ENCODE data around the gene GMCL2.

GMCL2 gene

DNA sequence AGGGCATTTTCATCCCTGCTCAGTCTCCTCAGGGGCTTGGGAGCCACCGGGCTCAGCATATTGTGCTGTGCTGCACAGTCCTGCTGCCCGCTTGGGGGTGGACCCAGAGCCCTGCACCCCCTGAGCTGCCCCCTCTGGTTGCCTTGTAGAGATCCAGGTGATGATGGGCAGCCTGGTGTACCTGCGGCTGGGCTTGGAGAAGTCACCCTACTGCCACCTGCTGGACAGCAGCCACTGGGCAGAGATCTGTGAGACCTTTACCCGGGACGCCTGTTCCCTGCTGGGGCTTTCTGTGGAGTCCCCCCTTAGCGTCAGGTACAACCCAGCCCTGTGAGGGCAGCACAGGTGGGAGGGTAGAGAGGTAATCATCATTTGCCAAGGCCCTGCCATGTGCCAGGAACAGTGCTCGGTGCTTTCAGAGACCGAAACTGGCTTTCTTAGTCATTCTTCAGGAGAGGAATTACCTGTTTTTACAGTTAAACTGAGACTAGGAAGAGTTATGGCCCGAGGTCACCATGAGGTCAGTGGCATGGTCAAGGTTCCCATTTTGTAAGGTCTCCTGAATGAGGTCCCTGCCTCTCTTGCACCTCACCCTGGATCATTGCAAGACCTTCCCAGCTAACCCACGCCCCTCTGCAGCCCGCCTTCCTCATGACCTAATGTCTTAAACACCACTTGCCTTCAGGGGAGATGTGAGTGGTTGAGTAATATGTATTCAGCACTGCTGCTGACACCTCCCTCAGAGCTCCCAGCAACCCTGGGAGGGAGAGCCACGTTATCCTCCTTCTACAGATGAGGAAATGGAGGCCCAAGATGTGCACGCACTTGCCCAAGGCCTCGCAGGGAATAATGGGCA lies 41.0 kb downstream of the GMCL2 start:
- Histone ChIP-seq H3K4me1 (ENCODE audit: control insufficient read depth, insufficient read depth, low read length) (peaks cover 5% of the 10 kb centered on the region), H3K4me2 (ENCODE audit: low read length) (no peak overlapping the region), H3K9ac (ENCODE audit: low read depth, low read length) (no peak overlapping the region), H3K27me3 (ENCODE audit: control insufficient read depth, insufficient read depth, low read length) (no peaks in the 10 kb centered on the region), H3K36me3 (ENCODE audit: insufficient read depth, low read length) (peaks cover 68% of the 10 kb centered on the region), H3K9me3 (replicated peaks; ENCODE audit: low read length) (no peaks in the 10 kb centered on the region), H3K4me3 (ENCODE audit: low read length) (no peak overlapping the region)

DNA sequence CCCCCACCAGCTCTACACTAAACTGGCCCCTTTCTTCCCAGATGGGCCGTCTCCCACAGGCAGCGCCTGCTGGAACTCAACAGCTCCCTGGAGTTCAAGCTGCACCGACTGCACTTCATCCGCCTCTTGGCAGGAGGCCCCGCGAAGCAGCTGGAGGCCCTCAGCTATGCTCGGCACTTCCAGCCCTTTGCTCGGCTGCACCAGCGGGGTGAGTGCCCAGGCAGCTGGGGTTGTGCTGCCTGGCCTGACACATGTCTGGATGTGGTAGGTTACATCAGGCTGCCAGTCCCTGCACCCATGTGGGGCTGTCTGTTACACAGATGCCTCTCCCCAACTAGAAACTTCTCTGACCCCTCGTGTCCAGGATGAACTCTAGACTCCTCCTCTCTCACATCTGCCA lies 43.3 kb downstream of the GMCL2 start:
- H3K36me3 ChIP-seq (ENCODE audit: insufficient read depth, low read length), result peaks cover 50% of the 10 kb centered on the region

DNA sequence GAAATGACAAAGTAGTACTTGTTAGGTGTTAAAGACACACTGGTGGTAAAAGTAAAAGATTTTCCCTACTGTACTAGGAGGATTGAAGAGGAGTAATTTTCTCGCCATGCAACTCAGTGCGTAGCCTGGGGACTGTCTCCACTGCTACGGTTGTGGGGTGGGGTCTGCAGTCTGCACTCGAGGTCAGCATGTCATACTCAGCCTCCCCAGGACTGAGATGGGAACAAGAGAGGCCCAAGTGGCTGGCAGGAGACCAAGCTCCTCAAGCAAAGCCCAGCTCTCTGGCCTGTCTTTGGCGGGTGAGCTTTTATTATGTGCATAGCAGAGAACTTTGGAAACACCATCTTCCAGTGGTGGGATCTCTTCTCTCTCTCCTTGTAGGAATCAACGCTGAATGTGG lies 43.9 kb downstream of the GMCL2 start:
- Histone ChIP-seq H3K9me3 (replicated peaks; ENCODE audit: low read length) (no peaks in the 10 kb centered on the region), H3K9ac (ENCODE audit: low read depth, low read length) (no peak overlapping the region), H3K36me3 (ENCODE audit: insufficient read depth, low read length) (peaks cover 44% of the 10 kb centered on the region), H3K27me3 (ENCODE audit: control insufficient read depth, insufficient read depth, low read length) (no peaks in the 10 kb centered on the region), H3K4me2 (ENCODE audit: low read length) (no peak overlapping the region), H3K4me3 (ENCODE audit: low read length) (no peak overlapping the region), H3K4me1 (ENCODE audit: control insufficient read depth, insufficient read depth, low read length) (no peaks in the 10 kb centered on the region)

More for the DNA sequence above, 43.3 kb downstream of the GMCL2 start:
- Histone ChIP-seq H3K27me3 (ENCODE audit: control insufficient read depth, insufficient read depth, low read length) (no peaks in the 10 kb centered on the region), H3K9me3 (replicated peaks; ENCODE audit: low read length) (no peaks in the 10 kb centered on the region), H3K4me1 (ENCODE audit: control insufficient read depth, insufficient read depth, low read length) (no peaks in the 10 kb centered on the region), H3K4me3 (ENCODE audit: low read length) (no peak overlapping the region), H3K4me2 (ENCODE audit: low read length) (no peak overlapping the region), H3K9ac (ENCODE audit: low read depth, low read length) (no peak overlapping the region)

DNA sequence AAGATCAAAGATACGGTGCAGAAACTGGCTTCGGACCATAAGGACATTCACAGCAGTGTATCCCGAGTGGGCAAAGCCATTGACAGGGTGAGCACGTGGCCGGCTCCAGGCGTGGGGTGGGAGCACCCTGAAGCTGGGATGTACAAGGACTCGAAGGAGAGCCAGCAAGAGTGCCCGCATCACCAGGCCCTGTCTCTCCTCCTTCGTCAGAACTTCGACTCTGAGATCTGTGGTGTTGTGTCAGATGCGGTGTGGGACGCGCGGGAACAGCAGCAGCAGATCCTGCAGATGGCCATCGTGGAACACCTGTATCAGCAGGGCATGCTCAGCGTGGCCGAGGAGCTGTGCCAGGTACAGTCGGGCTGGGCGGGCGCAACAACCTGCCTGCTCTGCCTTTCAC lies 44.5 kb downstream of the GMCL2 start:
- Histone ChIP-seq H3K9me3 (replicated peaks; ENCODE audit: low read length) (no peaks in the 10 kb centered on the region), H3K36me3 (ENCODE audit: insufficient read depth, low read length) (peaks cover 38% of the 10 kb centered on the region)

DNA sequence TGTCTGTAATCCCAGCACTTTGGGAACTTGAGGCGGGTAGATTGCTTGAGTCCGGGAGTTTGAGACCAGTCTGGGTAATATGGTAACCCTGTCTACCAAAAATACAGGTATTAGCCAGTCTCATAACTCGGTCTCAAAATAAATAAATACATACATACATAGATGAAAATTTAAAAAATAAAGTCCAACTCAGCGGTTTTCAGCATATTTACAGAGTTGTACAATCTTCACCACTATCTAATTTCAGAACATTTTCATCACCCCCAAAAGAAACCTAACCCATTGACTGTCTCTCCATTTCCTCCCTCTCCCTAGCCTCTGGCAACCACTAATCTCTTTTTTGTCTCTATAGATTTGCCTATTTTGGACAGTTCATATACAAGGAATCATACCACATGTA lies 45.6 kb downstream of the GMCL2 start:
- Histone ChIP-seq H3K4me3 (ENCODE audit: low read length) (no peak overlapping the region), H3K4me1 (ENCODE audit: control insufficient read depth, insufficient read depth, low read length) (no peaks in the 10 kb centered on the region), H3K9ac (ENCODE audit: low read depth, low read length) (no peak overlapping the region), H3K36me3 (ENCODE audit: insufficient read depth, low read length) (peaks cover 28% of the 10 kb centered on the region), H3K27me3 (ENCODE audit: control insufficient read depth, insufficient read depth, low read length) (no peaks in the 10 kb centered on the region), H3K9me3 (replicated peaks; ENCODE audit: low read length) (no peaks in the 10 kb centered on the region), H3K4me2 (ENCODE audit: low read length) (no peak overlapping the region)

More for the DNA sequence above, 44.5 kb downstream of the GMCL2 start:
- Histone ChIP-seq H3K27me3 (ENCODE audit: control insufficient read depth, insufficient read depth, low read length) (no peaks in the 10 kb centered on the region), H3K4me3 (ENCODE audit: low read length) (no peak overlapping the region), H3K9ac (ENCODE audit: low read depth, low read length) (no peak overlapping the region), H3K4me2 (ENCODE audit: low read length) (no peak overlapping the region), H3K4me1 (ENCODE audit: control insufficient read depth, insufficient read depth, low read length) (no peaks in the 10 kb centered on the region)

DNA sequence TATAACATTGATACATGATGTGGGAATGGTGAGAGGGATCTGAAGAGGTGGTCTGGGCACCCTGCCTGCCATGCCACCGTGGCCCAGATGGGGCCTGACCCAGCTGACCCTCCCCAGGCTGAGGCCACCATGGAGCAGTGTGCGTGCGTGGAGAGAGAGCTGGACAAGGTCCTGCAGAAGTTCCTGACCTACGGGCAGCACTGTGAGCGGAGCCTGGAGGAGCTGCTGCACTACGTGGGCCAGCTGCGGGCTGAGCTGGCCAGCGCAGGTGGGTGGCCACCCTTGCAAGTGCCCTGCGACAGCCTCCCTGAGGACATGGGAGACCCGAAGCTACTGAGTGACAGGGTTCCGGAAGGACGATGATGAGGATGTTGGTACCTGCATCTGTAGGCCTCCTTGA lies 49.2 kb downstream of the GMCL2 start:
- Histone ChIP-seq H3K4me2 (ENCODE audit: low read length) (no peak overlapping the region), H3K36me3 (ENCODE audit: insufficient read depth, low read length) (peaks cover 10% of the 10 kb centered on the region), H3K9ac (ENCODE audit: low read depth, low read length) (no peak overlapping the region), H3K9me3 (replicated peaks; ENCODE audit: low read length) (no peaks in the 10 kb centered on the region), H3K4me1 (ENCODE audit: control insufficient read depth, insufficient read depth, low read length) (no peaks in the 10 kb centered on the region), H3K27me3 (ENCODE audit: control insufficient read depth, insufficient read depth, low read length) (no peaks in the 10 kb centered on the region), H3K4me3 (ENCODE audit: low read length) (no peak overlapping the region)

DNA sequence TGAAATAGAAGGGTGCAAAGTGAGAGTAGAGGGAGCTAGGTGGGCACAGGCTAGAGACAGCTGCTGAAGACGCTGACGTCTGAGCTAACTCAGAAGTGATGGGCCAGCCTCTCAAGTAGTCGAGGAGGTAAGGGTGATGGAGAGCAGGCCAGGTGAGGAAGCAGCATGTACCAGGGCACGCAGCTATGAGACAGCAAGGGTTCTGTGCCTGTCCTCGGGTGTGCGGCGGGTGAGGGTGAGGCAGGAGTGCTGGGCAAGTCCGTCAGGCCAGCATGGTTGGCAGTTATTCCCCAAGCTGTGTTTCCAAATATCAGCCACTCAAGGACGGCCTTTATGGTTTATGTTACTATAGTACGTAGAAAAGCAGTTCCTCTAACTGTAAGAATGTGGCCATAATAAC lies 50.2 kb downstream of the GMCL2 start:
- no peaks in the 10 kb centered on the region for H3K4me1 ChIP-seq (ENCODE audit: control insufficient read depth, insufficient read depth, low read length)
- no peaks in the 10 kb centered on the region for H3K9me3 ChIP-seq (replicated peaks; ENCODE audit: low read length)
- H3K4me3 ChIP-seq (ENCODE audit: low read length), result no peak overlapping the region
- peaks cover 6% of the 10 kb centered on the region for H3K36me3 ChIP-seq (ENCODE audit: insufficient read depth, low read length)
- no peak overlapping the region for H3K9ac ChIP-seq (ENCODE audit: low read depth, low read length)
- no peak overlapping the region for H3K4me2 ChIP-seq (ENCODE audit: low read length)
- no peaks in the 10 kb centered on the region for H3K27me3 ChIP-seq (ENCODE audit: control insufficient read depth, insufficient read depth, low read length)
